Left colon (tissue), 2 donors: ENCODE data around the gene OPRL1. TPM values are rescaled to one million over a fixed set of nuclear protein-coding genes. Genes with fewer than 3 reads are reported as not detected.

Experiments
- ATAC-seq: fragments of 200-7000 bp; cut with Tn5 transposase; one replicate; pipeline ENCODE4 v1.9.1; 2020; ENCODE audit warnings: mild to moderate bottlenecking, moderate library complexity
- DNase-seq, 2 donors: peaks; one replicate each; pipeline ENCODE4 v3.0.0-alpha.2; 2020
- intact Hi-C, 2 donors: fragments of 100-400 bp; cut with DNase I in 1 of 2; cut with micrococcal nuclease in 1 of 2; formaldehyde crosslinking; loops; one replicate each; pipeline versions ENCODE4 v1.11.2 to v1.14.0; 2022; cut with DNase I, micrococcal nuclease
- microRNA-seq, 2 donors: library from miRNA; unstranded; fragments of <30 nt; microRNA quantifications; one replicate each; pipeline versions ENCODE4 v1.1.0 to v1.2.0, GENCODE V29; 2020
- total RNA-seq, 2 donors: library from RNA; stranded (reverse); fragmentation: NEBNext Ultra II Directional; extraction: Animal tissue kit (Norgen Biotek cat#: 25700); gene quantifications; one replicate each; pipeline ENCODE4 v1.2.1, GENCODE V29; 2021
- donor health status: DM: no; HTN: no; CAD: no.
- donor health status: DM: yes; HTN: yes; CAD: no.

OPRL1 gene
- total RNA-seq, 2 donors from 2014 or later: 0.15 to 0.17 TPM

- intact Hi-C loops: no loop called here
- no peak for DNase-seq
- no peak for ATAC-seq
Observed at GRCh38 chr20:64144144-64144912, 64.4 kb downstream of the OPRL1 start.

- DNase-seq (no peak), ATAC-seq (no peak)
- intact Hi-C loops: no loop called here
Observed at GRCh38 chr20:64145458-64146300, 65.8 kb downstream of the OPRL1 start.

- no peak for ATAC-seq
- intact Hi-C loops: no loop called here
- DNase-seq: no peak
Observed at GRCh38 chr20:64146301-64146935, 66.5 kb downstream of the OPRL1 start.

GRCh38 chr20:64146936-64147477, 67.1 kb downstream of the OPRL1 start:
- intact Hi-C loops: no loop called here
- DNase-seq: no peak
- no peak for ATAC-seq

- intact Hi-C loops: no loop called here
- ATAC-seq (no peak), DNase-seq (no peak)
Observed at GRCh38 chr20:64148581-64148980, 68.7 kb downstream of the OPRL1 start.

GRCh38 chr20:64149141-64149540, 69.3 kb downstream of the OPRL1 start:
- DNase-seq (no peak), ATAC-seq (no peak)
- intact Hi-C loops: no loop called here

GRCh38 chr20:64149809-64150560, 70.1 kb downstream of the OPRL1 start:
- intact Hi-C loops: no loop called here
- ATAC-seq (no peak), DNase-seq (no peak)

Small RNAs within 50 kb of the gene (microRNA-seq; reads per million reads assigned to microRNA genes)
- 0 to 0.53 reads per million in 2 donors for gene MIR6813

Other genes with a start within 250 kb of the OPRL1 start
- 1 to 10 TPM; 3.0 to 5.6 TPM for gene ZBTB46, start 248.8 kb upstream of the OPRL1 start, total RNA-seq
- not detected for gene ABHD16B, start 218.6 kb upstream of the OPRL1 start, total RNA-seq
- gene TPD52L2, start 214.8 kb upstream of the OPRL1 start, total RNA-seq: 10 to 100 TPM; 49.5 to 58.5 TPM
- 10 to 100 TPM; 55.3 to 79.4 TPM for gene DNAJC5, start 185.0 kb upstream of the OPRL1 start, total RNA-seq
- 10 to 100 TPM; 41.7 to 44.8 TPM for gene UCKL1, start 123.7 kb upstream of the OPRL1 start, total RNA-seq
- 1 to 10 TPM; 1.3 to 2.9 TPM for gene ZNF512B, start 110.2 kb upstream of the OPRL1 start, total RNA-seq
- 1 to 10 TPM; 5.8 to 9.5 TPM for gene SAMD10, start 100.4 kb upstream of the OPRL1 start, total RNA-seq
- gene PRPF6, start 99.0 kb upstream of the OPRL1 start, total RNA-seq: 10 to 100 TPM; 51.7 to 51.8 TPM
- 1 to 10 TPM in 1 of 2 donors, under 1 TPM in 1; 0.67 to 1.7 TPM for gene C20orf204, start 43.9 kb upstream of the OPRL1 start, total RNA-seq
- gene SOX18, start 30.4 kb upstream of the OPRL1 start, total RNA-seq: 1 to 10 TPM; 8.9 to 9.1 TPM
- gene TCEA2, start 16.9 kb upstream of the OPRL1 start, total RNA-seq: 1 to 10 TPM; 7.9 to 9.9 TPM
- gene RGS19, start 564 bp upstream of the OPRL1 start, total RNA-seq: 1 to 10 TPM; 3.4 to 5.9 TPM
- not detected for gene LKAAEAR1, start 4.3 kb downstream of the OPRL1 start, total RNA-seq
- not detected for gene NPBWR2, start 27.5 kb downstream of the OPRL1 start, total RNA-seq
- under 1 TPM; 0.06 to 0.11 TPM for gene MYT1, start 84.4 kb downstream of the OPRL1 start, total RNA-seq
- gene PCMTD2, start 175.7 kb downstream of the OPRL1 start, total RNA-seq: 10 to 100 TPM; 26.1 to 33.8 TPM